ENCODE results near the gene SEC31B.

Gene SEC31B

GRCh38 chr10:100446130-100446761, 73.4 kb downstream of the SEC31B start:
- H3K27ac ChIP-seq (ENCODE audit: low read depth, low read length, severe bottlenecking), result no peak overlapping the region
- whole genome bisulfite sequencing, 2 experiments (ENCODE audit: insufficient coverage in 2 of 2), result 45 to 100% methylated on average over 1 to 2 of the region's 4 CpGs
- no peak overlapping the region for H3K4me3 ChIP-seq (ENCODE audit: extremely low read depth, insufficient read depth, low read length, poor library complexity, severe bottlenecking)
- no peaks in the 10 kb centered on the region for H3K36me3 ChIP-seq (ENCODE audit: control insufficient read depth, insufficient read depth, low read length)
- no peaks in the 10 kb centered on the region for H3K9me3 ChIP-seq (ENCODE audit: control insufficient read depth, low read length)
- H3K4me1 ChIP-seq (ENCODE audit: control insufficient read depth, insufficient read depth, low read length, poor library complexity, severe bottlenecking), result no peaks in the 10 kb centered on the region

- WGBS, 2 experiments (ENCODE audit: insufficient coverage in 2 of 2), result 67 to 97% methylated on average over 1 to 3 of the region's 3 CpGs
- Histone ChIP-seq H3K4me1 (ENCODE audit: control insufficient read depth, insufficient read depth, low read length, poor library complexity, severe bottlenecking) (no peaks in the 10 kb centered on the region), H3K27ac (ENCODE audit: low read depth, low read length, severe bottlenecking) (no peak overlapping the region), H3K36me3 (ENCODE audit: control insufficient read depth, insufficient read depth, low read length) (no peaks in the 10 kb centered on the region), H3K4me3 (ENCODE audit: extremely low read depth, insufficient read depth, low read length, poor library complexity, severe bottlenecking) (no peak overlapping the region), H3K9me3 (ENCODE audit: control insufficient read depth, low read length) (no peaks in the 10 kb centered on the region)
These were observed 77.1 kb downstream of the SEC31B start for GRCh38 chr10:100442548-100442947.

GRCh38 chr10:100438674-100439315, 80.9 kb downstream of the SEC31B start:
- H3K4me1 ChIP-seq (ENCODE audit: control insufficient read depth, insufficient read depth, low read length, poor library complexity, severe bottlenecking), result no peaks in the 10 kb centered on the region
- H3K4me3 ChIP-seq (ENCODE audit: extremely low read depth, insufficient read depth, low read length, poor library complexity, severe bottlenecking), result no peak overlapping the region
- WGBS, 2 experiments (ENCODE audit: insufficient coverage in 2 of 2), result 86 to 96% methylated on average over 2 to 4 of the region's 6 CpGs
- H3K36me3 ChIP-seq (ENCODE audit: control insufficient read depth, insufficient read depth, low read length), result no peaks in the 10 kb centered on the region
- H3K9me3 ChIP-seq (ENCODE audit: control insufficient read depth, low read length), result no peaks in the 10 kb centered on the region
- H3K27ac ChIP-seq (ENCODE audit: low read depth, low read length, severe bottlenecking), result no peak overlapping the region

Data from mesodermal cell (in vitro differentiated cells).